Measurements from ENCODE around the gene ENTREP1. TPM values are rescaled to one million over a fixed set of nuclear protein-coding genes. Genes with fewer than 3 reads are reported as not detected.

Gene ENTREP1
- total and polyA plus RNA-seq, 2 of the 4 experiments (the other 2 are of a cell fraction) = not detected

GRCh38 chr9:69431203-69431602, 106.2 kb downstream of the ENTREP1 start:
- 0 out of 2 replicates have a peak, but pooled peaks cover 3% of the 10 kb centered on the region for H3K9me1 ChIP-seq (ENCODE audit: insufficient read depth, low read length)
- in situ Hi-C loops (cut with MboI; ENCODE audit: low sequenced_read_pairs) = no loop called here
- no peaks in the 10 kb centered on the region for H3K36me3 ChIP-seq (ENCODE audit: control insufficient read depth, insufficient read depth, low read length)

More at GRCh38 chr9:69431203-69431602, 106.2 kb downstream of the ENTREP1 start:
- H3K4me3 ChIP-seq (ENCODE audit: insufficient read depth, low read depth, low read length) = no peak overlapping the region
- H3K4me2 ChIP-seq (ENCODE audit: low read depth, low read length) = no peak overlapping the region
- no peak overlapping the region for H4K5ac ChIP-seq (ENCODE audit: low read depth, low read length)
- no peak overlapping the region for H3K23ac ChIP-seq (ENCODE audit: low read depth, low read length)
- DNase-seq (no peak), ATAC-seq (ENCODE audit: low read depth) (no peak)
- H2BK5ac ChIP-seq (ENCODE audit: low read depth, low read length, poor library complexity, severe bottlenecking) = no peak overlapping the region
- no peaks in the 10 kb centered on the region for H4K20me1 ChIP-seq (ENCODE audit: insufficient read depth, low read length)
- BruUV-seq (replicated peaks) = no TSS peak
- no peaks in the 10 kb centered on the region for H3K79me1 ChIP-seq (ENCODE audit: low read depth in 1 of 2, low read length in 2 of 2)
- no peak overlapping the region for H2BK20ac ChIP-seq (ENCODE audit: low read depth, low read length)
- ChIA-PET POLR2A (ENCODE audit: unreplicated experiment) (no interaction called here), CTCF (no interaction called here)
- no peak overlapping the region for H2AK5ac ChIP-seq (ENCODE audit: low read depth, low read length)
- H3K9me3 ChIP-seq (ENCODE audit: control insufficient read depth, insufficient read depth, low read length) = no peaks in the 10 kb centered on the region
- H3K27ac ChIP-seq (ENCODE audit: insufficient read depth, low read length) = no peak overlapping the region
- 90% methylated on average over 2 of the region's 13 CpGs; no CpG with 5 or more reads in 1 of the 2 experiments for WGBS, 2 experiments (ENCODE audit: extremely low coverage in 2 of 2, insufficient read length in 1 of 2)
- H2AK9ac ChIP-seq (replicated peaks; ENCODE audit: low read depth, low read length, poor library complexity) = no peak overlapping the region
- no peaks in the 10 kb centered on the region for H3K27me3 ChIP-seq (ENCODE audit: control insufficient read depth, insufficient read depth, low read length)
- TF ChIP-seq RCOR1 (IDR thresholded peaks at IDR 0.05; ENCODE audit: insufficient replicate concordance, low read length) = no peak
- no peak for TF ChIP-seq ELK1 (IDR thresholded peaks at IDR 0.05; ENCODE audit: borderline replicate concordance, low read depth, low read length)
- no peak for TF ChIP-seq NFE2L2 (IDR thresholded peaks at IDR 0.05; ENCODE audit: low read depth, low read length)
- no peak for TF ChIP-seq MAZ (IDR thresholded peaks at IDR 0.05; ENCODE audit: borderline replicate concordance, low read depth, low read length)
- no peak overlapping the region for H4K91ac ChIP-seq (ENCODE audit: insufficient read depth, low read depth, low read length)
- no peak overlapping the region for H2BK120ac ChIP-seq (ENCODE audit: low read depth, low read length)
- no peak overlapping the region for H3K18ac ChIP-seq (ENCODE audit: low read depth, low read length)
- intact Hi-C loops (cut with micrococcal nuclease) (no loop called here), dilution Hi-C loops (cut with HindIII; ENCODE audit: low sequenced_read_pairs, unreplicated experiment) (no loop called here)
- H3K56ac ChIP-seq (ENCODE audit: extremely low read depth, insufficient read depth, low read length) = no peak overlapping the region
- no peak overlapping the region for H4K8ac ChIP-seq (ENCODE audit: low read depth in 2 of 2, low read length in 2 of 2)
- no peak overlapping the region for H3K14ac ChIP-seq (replicated peaks; ENCODE audit: low read depth, low read length)
- H2AFZ ChIP-seq (replicated peaks; ENCODE audit: low read length, poor library complexity) = no peak overlapping the region
- no peak overlapping the region for H3K9ac ChIP-seq (ENCODE audit: low read depth, low read length)
- no peak overlapping the region for H2BK15ac ChIP-seq (ENCODE audit: low read depth, low read length)
- no peaks in the 10 kb centered on the region; the same call in 1 of the 2 replicates for H3K4me1 ChIP-seq (ENCODE audit: control insufficient read depth, insufficient read depth, low read length)
- H3K4ac ChIP-seq (ENCODE audit: low read depth, low read length) = no peak overlapping the region

Data from IMR-90 (cell line).